Neural progenitor cell (in vitro differentiated cells): ENCODE results near the gene ALDH1A3. TPM values are rescaled to one million over a fixed set of nuclear protein-coding genes. Genes with fewer than 3 reads are reported as not detected.

Source experiments
- DNase-seq: peaks from one replicate; pipeline ENCODE4 v3.0.0-alpha.2; 2016; ENCODE audit warnings: low spot score
- H2AFZ ChIP-seq: fragments of 200-600 bp; sonication (generic); replicated peaks from 2 replicates; pipeline ENCODE4 v1.6.1; 2016; ENCODE audit warnings: antibody characterized with exemption
- H3F3A ChIP-seq: fragments of 200-600 bp; sonication (generic); 2 replicates; pipeline ENCODE4 v1.6.1; 2016; ENCODE audit warnings: antibody characterized with exemption, low read depth
- H3K27ac ChIP-seq: fragments of 200-600 bp; sonication (generic); 2 replicates; pipeline ENCODE4 v1.5.1; 2016; ENCODE audit warnings: mild to moderate bottlenecking
- H3K27me3 ChIP-seq: fragments of 200-600 bp; sonication (generic); 2 replicates; pipeline ENCODE4 v1.6.1; 2016; ENCODE audit warnings: mild to moderate bottlenecking, moderate library complexity
- H3K36me3 ChIP-seq: fragments of 200-600 bp; sonication (generic); 2 replicates; pipeline ENCODE4 v1.5.1; 2016
- H3K4me1 ChIP-seq: fragments of 200-600 bp; sonication (generic); 2 replicates; pipeline ENCODE4 v1.6.1; 2016; ENCODE audit warnings: mixed run types
- H3K4me2 ChIP-seq: fragments of 200-600 bp; sonication (generic); 2 replicates; pipeline ENCODE4 v1.6.1; 2016
- H3K4me3 ChIP-seq: fragments of 200-600 bp; sonication (generic); 2 replicates; pipeline ENCODE4 v1.5.1; 2016
- H3K79me2 ChIP-seq: fragments of 200-600 bp; sonication (generic); 2 replicates; pipeline ENCODE4 v1.6.1; 2016; ENCODE audit warnings: low read depth
- H3K9ac ChIP-seq: fragments of 200-600 bp; sonication (generic); 2 replicates; pipeline ENCODE4 v1.6.1; 2016
- H3K9me3 ChIP-seq: fragments of 200-600 bp; sonication (generic); 2 replicates; pipeline ENCODE4 v1.5.1; 2016; ENCODE audit warnings: low read depth
- H4K20me1 ChIP-seq: fragments of 200-600 bp; sonication (generic); 2 replicates; pipeline ENCODE4 v1.6.1; 2016; ENCODE audit warnings: low read depth
- H3K27ac Mint-ChIP-seq: 3 replicates; pipeline ENCODE4 v1.8.0; 2021; ENCODE audit warnings: mixed read lengths
- H3K27me3 Mint-ChIP-seq: 2 replicates; pipeline ENCODE4 v1.8.0; 2022; ENCODE audit warnings: low read depth, mild to moderate bottlenecking, inconsistent platforms, moderate library complexity, mixed read lengths; ENCODE audit not compliant: insufficient read depth
- H3K36me3 Mint-ChIP-seq: 3 replicates; pipeline ENCODE4 v1.8.0; 2021; ENCODE audit warnings: mixed read lengths
- H3K4me1 Mint-ChIP-seq: 3 replicates; pipeline ENCODE4 v1.8.0; 2021; ENCODE audit warnings: mixed read lengths
- H3K4me3 Mint-ChIP-seq: 3 replicates; pipeline ENCODE4 v1.8.0; 2021; ENCODE audit warnings: mild to moderate bottlenecking, moderate library complexity, mixed read lengths
- H3K9me3 Mint-ChIP-seq: 3 replicates; pipeline ENCODE4 v1.8.0; 2020; ENCODE audit warnings: mixed read lengths
- EZH2 ChIP-seq: fragments of 200-600 bp; sonication (generic); IDR thresholded peaks from 2 replicates; pipeline ENCODE4 v1.6.1; 2017; ENCODE audit warnings: antibody characterized with exemption, mild to moderate bottlenecking, moderate library complexity
- EZH2phosphoT487 ChIP-seq: fragments of 200-600 bp; sonication (generic); IDR thresholded peaks from 2 replicates; pipeline ENCODE4 v1.6.1; 2017; ENCODE audit warnings: antibody characterized with exemption
- total RNA-seq: library from RNA; depleted of rRNA; stranded (reverse); fragments of >200 nt; gene quantifications from 2 replicates; pipeline ENCODE4 v1.2.3, GENCODE V29; 2015; ENCODE audit warnings: low replicate concordance
- TF ChIP-seq, protein P1 (sequence below): fragments of 200-600 bp; sonication (generic); IDR thresholded peaks from 2 replicates; pipeline ENCODE4 v1.5.1; 2017; ENCODE audit warnings: antibody characterized with exemption, mild to moderate bottlenecking

The ALDH1A3 gene
- total RNA-seq, result 0.74 and 0.80 TPM in 2 replicates

DNA sequence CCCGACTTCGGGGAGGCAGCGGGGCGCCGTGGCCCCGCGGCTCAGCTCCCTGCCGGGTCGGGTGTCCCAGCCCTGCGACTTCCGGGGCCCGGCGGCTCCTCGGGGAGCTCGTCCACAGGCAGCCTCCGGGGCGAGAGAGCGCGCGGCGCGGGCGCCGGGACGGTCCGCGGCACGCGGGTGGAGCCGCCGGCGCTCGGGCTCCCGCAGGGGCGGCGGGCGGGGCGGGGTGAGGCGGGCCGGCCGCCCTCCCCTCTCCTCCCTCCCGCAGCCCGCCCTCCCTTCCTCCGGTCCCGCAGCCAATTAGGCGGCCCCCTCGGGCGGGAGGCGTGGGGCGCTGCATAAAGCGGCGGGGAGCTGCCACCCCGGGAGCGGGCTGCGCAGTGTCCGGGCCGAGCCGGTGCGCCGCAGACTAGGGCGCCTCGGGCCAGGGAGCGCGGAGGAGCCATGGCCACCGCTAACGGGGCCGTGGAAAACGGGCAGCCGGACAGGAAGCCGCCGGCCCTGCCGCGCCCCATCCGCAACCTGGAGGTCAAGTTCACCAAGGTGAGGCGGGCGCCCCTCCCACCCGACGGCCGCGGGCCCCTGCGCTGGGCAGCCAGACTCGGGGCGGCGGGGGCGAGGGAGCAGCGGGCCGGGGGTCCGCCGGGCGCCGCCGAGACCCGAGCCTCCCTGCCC lies at the start of gene ALDH1A3:
Gene ALDH1A3 (plus strand): TSS at position 368 of the 675 bp plus-strand sequence. CDS start 77 bp downstream, at position 445.
- H3K4me1 ChIP-seq, result peaks cover 21% of the 10 kb centered on the region
- H3K27me3 Mint-ChIP-seq, result peaks cover 58% of the 10 kb centered on the region
- H3K27ac ChIP-seq, result no peak within 1 kb of the TSS
- H3K79me2 ChIP-seq, result no peaks in the 10 kb centered on the region
- H3K27ac Mint-ChIP-seq, result no peak within 1 kb of the TSS
- H3K4me1 Mint-ChIP-seq, result peaks cover 15% of the 10 kb centered on the region
- peaks cover 9% of the 10 kb centered on the region for H3F3A ChIP-seq
- peak within 1 kb of the TSS; percentile 97 for H3K4me2 ChIP-seq
- H3K27me3 ChIP-seq, result peaks cover 94% of the 10 kb centered on the region
- peak within 1 kb of the TSS; percentile 55 for H3K4me3 ChIP-seq
- DNase-seq, result peak; percentile 56
- TF ChIP-seq EZH2 (peak; percentile 21), EZH2phosphoT487 (no peak)
- H2AFZ ChIP-seq, result peak within 1 kb of the TSS; percentile 86
- H3K9ac ChIP-seq, result no peak within 1 kb of the TSS
- peak within 1 kb of the TSS; percentile 85 for H3K4me3 Mint-ChIP-seq
- no peaks in the 10 kb centered on the region for H3K9me3 Mint-ChIP-seq
- H4K20me1 ChIP-seq, result peaks cover 8% of the 10 kb centered on the region
- no peaks in the 10 kb centered on the region for H3K36me3 ChIP-seq
- no peaks in the 10 kb centered on the region for H3K9me3 ChIP-seq
- no peaks in the 10 kb centered on the region for H3K36me3 Mint-ChIP-seq

DNA sequence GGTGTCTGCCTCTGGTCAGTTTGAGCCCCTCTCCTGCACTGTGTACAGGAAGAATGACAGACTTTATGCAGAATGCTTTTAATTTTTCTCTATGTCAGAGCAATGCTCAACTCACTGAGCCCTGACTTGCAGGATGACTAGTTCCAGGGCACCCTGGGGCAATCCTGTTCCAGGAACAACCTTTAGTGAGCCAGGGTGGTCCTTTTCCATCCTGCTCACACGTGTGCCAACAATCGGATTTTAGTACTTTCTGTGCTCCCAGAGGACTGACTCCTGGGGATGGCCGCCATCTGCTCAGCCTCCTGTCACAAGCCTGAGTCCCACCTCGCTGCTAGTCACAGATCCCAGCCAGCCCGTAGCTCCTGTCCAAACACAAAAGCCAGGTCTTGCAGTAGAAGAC lies 48.2 kb upstream of the ALDH1A3 start:
- no peak for DNase-seq
- Histone ChIP-seq H3K27ac (no peak overlapping the region), H3K79me2 (no peaks in the 10 kb centered on the region), H4K20me1 (no peaks in the 10 kb centered on the region), H3K9ac (no peak overlapping the region), H3K4me3 (no peak overlapping the region), H3K9me3 (no peaks in the 10 kb centered on the region), H3K36me3 (no peaks in the 10 kb centered on the region), H3K4me1 (no peaks in the 10 kb centered on the region), H3K27me3 (no peaks in the 10 kb centered on the region), H3K4me2 (no peak overlapping the region), H2AFZ (peak overlapping the region; percentile 68), H3F3A (no peaks in the 10 kb centered on the region)
- Mint-ChIP-seq H3K4me3 (no peak overlapping the region), H3K4me1 (peaks cover 4% of the 10 kb centered on the region), H3K27me3 (peaks cover 3% of the 10 kb centered on the region), H3K9me3 (peaks cover 4% of the 10 kb centered on the region), H3K27ac (no peak overlapping the region), H3K36me3 (no peaks in the 10 kb centered on the region)
- TF ChIP-seq EZH2phosphoT487 (no peak), EZH2 (no peak)
- TF ChIP-seq, protein P1, sequence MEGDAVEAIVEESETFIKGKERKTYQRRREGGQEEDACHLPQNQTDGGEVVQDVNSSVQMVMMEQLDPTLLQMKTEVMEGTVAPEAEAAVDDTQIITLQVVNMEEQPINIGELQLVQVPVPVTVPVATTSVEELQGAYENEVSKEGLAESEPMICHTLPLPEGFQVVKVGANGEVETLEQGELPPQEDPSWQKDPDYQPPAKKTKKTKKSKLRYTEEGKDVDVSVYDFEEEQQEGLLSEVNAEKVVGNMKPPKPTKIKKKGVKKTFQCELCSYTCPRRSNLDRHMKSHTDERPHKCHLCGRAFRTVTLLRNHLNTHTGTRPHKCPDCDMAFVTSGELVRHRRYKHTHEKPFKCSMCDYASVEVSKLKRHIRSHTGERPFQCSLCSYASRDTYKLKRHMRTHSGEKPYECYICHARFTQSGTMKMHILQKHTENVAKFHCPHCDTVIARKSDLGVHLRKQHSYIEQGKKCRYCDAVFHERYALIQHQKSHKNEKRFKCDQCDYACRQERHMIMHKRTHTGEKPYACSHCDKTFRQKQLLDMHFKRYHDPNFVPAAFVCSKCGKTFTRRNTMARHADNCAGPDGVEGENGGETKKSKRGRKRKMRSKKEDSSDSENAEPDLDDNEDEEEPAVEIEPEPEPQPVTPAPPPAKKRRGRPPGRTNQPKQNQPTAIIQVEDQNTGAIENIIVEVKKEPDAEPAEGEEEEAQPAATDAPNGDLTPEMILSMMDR, result no peak

DNA sequence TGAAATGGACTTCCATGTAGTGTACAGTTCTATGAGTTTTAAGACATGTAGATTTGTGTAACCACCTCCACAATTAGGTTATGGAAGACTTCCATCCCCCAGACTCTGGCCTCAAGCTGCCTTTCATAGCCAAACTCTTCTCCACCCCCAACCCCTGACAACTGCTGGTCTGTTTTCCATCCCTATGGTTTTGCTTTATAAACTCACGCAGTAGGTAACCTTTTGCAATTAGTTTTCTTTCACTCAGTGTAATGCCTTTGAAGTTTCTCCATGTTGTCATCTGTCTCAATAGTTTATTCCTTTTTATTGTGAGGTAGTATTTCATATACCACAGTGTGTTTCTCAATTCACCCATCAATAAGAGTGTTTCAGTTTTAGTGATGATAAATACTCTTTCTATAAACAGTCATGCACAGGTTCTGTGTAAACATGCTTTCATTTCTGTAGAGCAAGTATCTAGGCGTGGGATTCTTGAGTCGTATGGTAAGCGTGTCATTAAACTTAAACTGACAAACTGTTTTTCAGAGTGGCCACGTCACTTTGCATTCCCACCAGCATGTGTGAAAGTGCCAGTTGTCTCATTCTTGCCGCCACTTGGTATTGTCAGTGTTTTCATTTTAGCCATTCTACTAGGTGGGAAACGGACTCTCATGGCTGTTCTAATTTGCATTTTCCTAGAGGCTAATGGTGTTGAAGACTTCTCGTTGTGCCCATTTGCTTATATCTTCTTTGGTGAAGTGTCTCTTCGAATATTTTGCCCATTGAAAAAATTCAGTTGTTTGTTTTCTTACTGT lies 47.3 kb upstream of the ALDH1A3 start:
- Histone ChIP-seq H3K79me2 (no peaks in the 10 kb centered on the region), H3K9ac (no peak overlapping the region), H3F3A (no peaks in the 10 kb centered on the region), H3K4me2 (no peak overlapping the region), H3K9me3 (no peaks in the 10 kb centered on the region), H2AFZ (no peak overlapping the region), H4K20me1 (no peaks in the 10 kb centered on the region), H3K4me3 (no peak overlapping the region), H3K4me1 (no peaks in the 10 kb centered on the region), H3K27me3 (no peaks in the 10 kb centered on the region), H3K27ac (no peak overlapping the region), H3K36me3 (no peaks in the 10 kb centered on the region)
- peaks cover 4% of the 10 kb centered on the region for H3K9me3 Mint-ChIP-seq
- TF ChIP-seq, protein P1, result no peak
- TF ChIP-seq EZH2phosphoT487 (no peak), EZH2 (no peak)
- H3K27me3 Mint-ChIP-seq, result peaks cover 3% of the 10 kb centered on the region
- no peaks in the 10 kb centered on the region for H3K36me3 Mint-ChIP-seq
- H3K4me3 Mint-ChIP-seq, result no peak overlapping the region
- H3K4me1 Mint-ChIP-seq, result peaks cover 4% of the 10 kb centered on the region
- no peak for DNase-seq
- H3K27ac Mint-ChIP-seq, result no peak overlapping the region
